ENCODE measurements around the gene EFR3B.

- TF ChIP-seq MAX (IDR thresholded peaks at IDR 0.05) (no peak), PHF8 (IDR thresholded peaks at IDR 0.05; ENCODE audit: borderline replicate concordance, low read depth) (no peak), CHD2 (IDR thresholded peaks at IDR 0.05; ENCODE audit: low read length, partially characterized antibody) (no peak)
These were observed 88.1 kb downstream of the EFR3B start for GRCh38 chr2:25129901-25130520.
